ENCODE results near the gene NKAIN1.

NKAIN1 gene

DNA sequence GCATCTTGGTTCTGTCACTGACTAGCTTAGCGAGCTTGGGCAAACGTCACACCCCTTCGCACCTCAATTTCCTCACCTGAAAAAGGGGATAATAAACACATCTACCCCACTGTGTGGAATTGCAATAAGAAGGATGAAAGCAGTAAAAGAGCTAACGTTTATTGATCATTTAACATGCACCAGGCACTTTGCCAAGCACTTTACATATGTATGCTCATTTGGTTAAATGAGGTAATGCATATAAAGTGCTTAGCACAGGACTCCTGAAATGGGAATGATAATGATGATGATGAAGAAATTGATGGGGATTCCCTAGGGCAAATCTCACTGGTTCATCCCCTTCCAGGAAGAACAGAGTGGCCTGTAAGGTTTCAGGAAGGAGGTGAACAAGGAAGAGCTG is 4.8 kb downstream of the NKAIN1 start:
- H3K27ac ChIP-seq (ENCODE audit: low read length) = no peak overlapping the region
- no CpG with 5 or more reads among the region's 4 CpGs for WGBS (ENCODE audit: insufficient coverage, insufficient read length)
- no peaks in the 10 kb centered on the region for H3K36me3 ChIP-seq (ENCODE audit: control insufficient read depth, insufficient read depth, low read length)
- H3K4me3 ChIP-seq (ENCODE audit: low read length) = no peak overlapping the region
- DNase-seq (ENCODE audit: low read depth, low spot score) = no peak
- peaks cover 3% of the 10 kb centered on the region; the same call in 1 of the 2 replicates for H3K4me1 ChIP-seq (ENCODE audit: control insufficient read depth, insufficient read depth, low read length)
- no peaks in the 10 kb centered on the region for H3K9me3 ChIP-seq (ENCODE audit: control insufficient read depth, insufficient read depth, low read length)
- H3K27me3 ChIP-seq (ENCODE audit: control insufficient read depth, insufficient read depth, low read length) = peaks cover 3% of the 10 kb centered on the region; the same call in 1 of the 2 replicates

DNA sequence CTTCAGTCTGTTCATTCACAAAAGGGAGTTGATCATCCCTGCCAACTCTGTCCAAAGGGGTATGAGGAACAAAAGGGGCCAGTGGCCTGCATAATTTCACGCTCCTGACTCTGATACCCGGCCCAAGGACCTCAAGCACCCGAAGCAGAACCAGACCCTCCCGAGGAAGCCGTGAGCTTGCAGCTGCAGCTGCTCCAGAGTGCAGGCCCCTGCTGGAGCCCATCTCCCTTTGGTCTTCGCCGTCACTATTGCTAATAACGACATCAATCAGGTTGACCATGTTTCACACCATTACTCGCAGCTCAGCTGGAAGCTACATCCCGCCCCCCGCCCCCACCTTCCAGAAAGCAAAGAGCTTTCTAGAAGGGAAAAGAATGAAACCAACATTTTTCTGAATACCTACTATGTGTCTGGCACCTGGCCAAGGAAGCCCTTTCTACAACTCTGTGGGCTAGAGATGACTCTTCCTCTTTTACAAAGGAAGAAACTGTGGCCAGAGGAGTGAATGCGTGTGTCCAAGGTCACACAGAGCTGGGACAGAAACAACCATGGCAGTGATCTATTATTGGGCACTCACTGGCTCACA is 5.5 kb downstream of the NKAIN1 start:
- no peaks in the 10 kb centered on the region for H3K9me3 ChIP-seq (ENCODE audit: control insufficient read depth, insufficient read depth, low read length)
- no peak for DNase-seq (ENCODE audit: low read depth, low spot score)
- H3K36me3 ChIP-seq (ENCODE audit: control insufficient read depth, insufficient read depth, low read length) = no peaks in the 10 kb centered on the region
- peaks cover 3% of the 10 kb centered on the region; the same call in 1 of the 2 replicates for H3K27me3 ChIP-seq (ENCODE audit: control insufficient read depth, insufficient read depth, low read length)
- no CpG with 5 or more reads among the region's 12 CpGs for WGBS (ENCODE audit: insufficient coverage, insufficient read length)
- no peak overlapping the region for H3K27ac ChIP-seq (ENCODE audit: low read length)
- peaks cover 3% of the 10 kb centered on the region; the same call in 1 of the 2 replicates for H3K4me1 ChIP-seq (ENCODE audit: control insufficient read depth, insufficient read depth, low read length)
- no peak overlapping the region for H3K4me3 ChIP-seq (ENCODE audit: low read length)

DNA sequence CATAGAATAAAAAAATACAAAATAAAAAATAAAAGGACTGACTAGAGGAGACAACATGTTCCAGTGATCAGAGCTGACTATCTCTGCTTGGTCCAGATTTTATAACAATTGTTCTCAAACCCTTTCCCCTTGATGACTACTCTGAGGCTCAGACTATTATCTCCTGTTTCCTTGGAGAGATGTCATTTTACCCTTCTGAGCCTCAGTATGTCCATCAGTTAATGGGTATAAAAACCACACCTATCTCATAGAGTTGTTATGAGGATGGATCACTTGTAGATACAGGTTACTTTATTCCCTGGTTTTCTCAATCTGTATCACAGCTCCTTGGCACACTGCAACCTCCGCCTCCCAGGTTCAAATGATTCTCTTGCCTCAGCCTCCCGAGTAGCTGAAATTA is 7.0 kb downstream of the NKAIN1 start:
- no peak overlapping the region for H3K27ac ChIP-seq (ENCODE audit: low read length)
- WGBS (ENCODE audit: insufficient coverage, insufficient read length) = no CpG with 5 or more reads among the region's 2 CpGs
- no peaks in the 10 kb centered on the region for H3K9me3 ChIP-seq (ENCODE audit: control insufficient read depth, insufficient read depth, low read length)
- no peaks in the 10 kb centered on the region for H3K4me1 ChIP-seq (ENCODE audit: control insufficient read depth, insufficient read depth, low read length)
- no peak for DNase-seq (ENCODE audit: low read depth, low spot score)
- no peaks in the 10 kb centered on the region for H3K27me3 ChIP-seq (ENCODE audit: control insufficient read depth, insufficient read depth, low read length)
- no peak overlapping the region for H3K4me3 ChIP-seq (ENCODE audit: low read length)
- no peaks in the 10 kb centered on the region for H3K36me3 ChIP-seq (ENCODE audit: control insufficient read depth, insufficient read depth, low read length)

GRCh38 chr1:31231802-31232201 is 7.9 kb downstream of the NKAIN1 start:
- no CpG with 5 or more reads among the region's 5 CpGs for WGBS (ENCODE audit: insufficient coverage, insufficient read length)
- Histone ChIP-seq H3K27ac (ENCODE audit: low read length) (no peak overlapping the region), H3K27me3 (ENCODE audit: control insufficient read depth, insufficient read depth, low read length) (no peaks in the 10 kb centered on the region), H3K36me3 (ENCODE audit: control insufficient read depth, insufficient read depth, low read length) (no peaks in the 10 kb centered on the region), H3K4me1 (ENCODE audit: control insufficient read depth, insufficient read depth, low read length) (no peaks in the 10 kb centered on the region), H3K9me3 (ENCODE audit: control insufficient read depth, insufficient read depth, low read length) (no peaks in the 10 kb centered on the region), H3K4me3 (ENCODE audit: low read length) (no peak overlapping the region)
- DNase-seq (ENCODE audit: low read depth, low spot score) = no peak

- no peaks in the 10 kb centered on the region for H3K4me1 ChIP-seq (ENCODE audit: control insufficient read depth, insufficient read depth, low read length)
- no peaks in the 10 kb centered on the region for H3K9me3 ChIP-seq (ENCODE audit: control insufficient read depth, insufficient read depth, low read length)
- DNase-seq (ENCODE audit: low read depth, low spot score) = no peak
- H3K27me3 ChIP-seq (ENCODE audit: control insufficient read depth, insufficient read depth, low read length) = no peaks in the 10 kb centered on the region
- no peak overlapping the region for H3K27ac ChIP-seq (ENCODE audit: low read length)
- no peaks in the 10 kb centered on the region for H3K36me3 ChIP-seq (ENCODE audit: control insufficient read depth, insufficient read depth, low read length)
- WGBS (ENCODE audit: insufficient coverage, insufficient read length) = no CpG with 5 or more reads among the region's 3 CpGs
- no peak overlapping the region for H3K4me3 ChIP-seq (ENCODE audit: low read length)
Observed at GRCh38 chr1:31230378-31230777, 9.3 kb downstream of the NKAIN1 start.

- no peaks in the 10 kb centered on the region for H3K36me3 ChIP-seq (ENCODE audit: control insufficient read depth, insufficient read depth, low read length)
- H3K4me1 ChIP-seq (ENCODE audit: control insufficient read depth, insufficient read depth, low read length) = no peaks in the 10 kb centered on the region
- no peak for DNase-seq (ENCODE audit: low read depth, low spot score)
- no peak overlapping the region for H3K27ac ChIP-seq (ENCODE audit: low read length)
- no peaks in the 10 kb centered on the region for H3K27me3 ChIP-seq (ENCODE audit: control insufficient read depth, insufficient read depth, low read length)
- no peak overlapping the region for H3K4me3 ChIP-seq (ENCODE audit: low read length)
- H3K9me3 ChIP-seq (ENCODE audit: control insufficient read depth, insufficient read depth, low read length) = no peaks in the 10 kb centered on the region
Observed at GRCh38 chr1:31228986-31229385, 10.7 kb downstream of the NKAIN1 start.

DNA sequence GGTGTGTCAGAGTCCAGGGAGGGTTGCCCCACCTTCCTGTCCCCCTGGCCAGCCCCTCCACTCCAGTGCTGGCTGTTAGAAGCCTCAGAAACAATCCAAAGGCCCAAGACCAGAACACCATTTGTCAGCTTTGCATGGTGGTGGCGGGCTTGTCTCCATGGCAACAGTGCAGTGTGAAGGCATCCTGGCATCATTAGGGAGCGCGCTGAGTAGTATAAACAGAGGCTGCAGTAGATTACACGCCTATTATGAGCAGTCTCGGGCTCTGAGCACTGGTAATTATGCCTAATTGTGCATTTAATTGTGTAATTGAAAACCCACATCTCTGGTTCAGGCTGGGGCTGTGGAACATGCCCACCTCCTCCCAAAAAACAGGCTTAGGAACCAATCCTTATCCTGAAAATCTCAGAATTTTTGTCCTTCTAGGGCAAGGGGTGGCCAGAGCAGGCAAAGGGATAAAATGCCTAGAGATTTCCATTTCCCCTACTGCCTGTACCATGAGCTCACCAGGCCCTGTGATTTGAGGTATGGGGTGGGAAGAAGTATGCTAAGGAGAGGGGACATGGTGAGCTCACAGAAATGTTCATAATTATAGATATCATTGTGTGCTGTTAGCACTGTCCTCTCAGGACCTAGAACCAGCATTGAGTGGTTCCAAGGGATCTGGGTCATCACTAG is 11.7 kb downstream of the NKAIN1 start:
- DNase-seq (ENCODE audit: low read depth, low spot score) = no peak
- no peaks in the 10 kb centered on the region for H3K9me3 ChIP-seq (ENCODE audit: control insufficient read depth, insufficient read depth, low read length)
- H3K27ac ChIP-seq (ENCODE audit: low read length) = no peak overlapping the region
- no CpG with 5 or more reads among the region's 5 CpGs for WGBS (ENCODE audit: insufficient coverage, insufficient read length)
- no peak overlapping the region for H3K4me3 ChIP-seq (ENCODE audit: low read length)
- no peaks in the 10 kb centered on the region for H3K4me1 ChIP-seq (ENCODE audit: control insufficient read depth, insufficient read depth, low read length)
- no peaks in the 10 kb centered on the region for H3K27me3 ChIP-seq (ENCODE audit: control insufficient read depth, insufficient read depth, low read length)
- no peaks in the 10 kb centered on the region for H3K36me3 ChIP-seq (ENCODE audit: control insufficient read depth, insufficient read depth, low read length)

DNA sequence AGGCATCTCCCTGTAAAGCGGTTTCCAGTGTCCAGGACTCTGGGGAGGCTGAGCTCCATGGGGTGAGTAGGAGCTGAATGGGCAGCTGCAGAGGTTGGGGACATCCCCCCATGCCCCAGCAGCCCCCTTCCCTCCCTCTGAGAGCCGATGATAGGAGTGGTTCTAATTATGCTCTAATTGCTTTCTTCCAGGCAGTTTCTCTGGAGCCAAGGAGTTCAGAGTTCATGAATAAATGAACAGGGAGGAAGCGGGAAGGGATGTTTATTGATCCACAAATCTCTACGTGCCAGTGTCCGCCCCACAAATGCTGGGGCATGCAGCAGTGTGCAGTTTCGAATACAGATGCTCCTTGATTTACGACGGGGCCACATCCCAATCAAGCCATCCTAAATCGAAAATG is 15.6 kb downstream of the NKAIN1 start:
- DNase-seq (ENCODE audit: low read depth, low spot score) = no peak
- Histone ChIP-seq H3K4me3 (ENCODE audit: low read length) (no peak overlapping the region), H3K36me3 (ENCODE audit: control insufficient read depth, insufficient read depth, low read length) (no peaks in the 10 kb centered on the region), H3K9me3 (ENCODE audit: control insufficient read depth, insufficient read depth, low read length) (no peaks in the 10 kb centered on the region), H3K27ac (ENCODE audit: low read length) (no peak overlapping the region), H3K4me1 (ENCODE audit: control insufficient read depth, insufficient read depth, low read length) (no peaks in the 10 kb centered on the region), H3K27me3 (ENCODE audit: control insufficient read depth, insufficient read depth, low read length) (no peaks in the 10 kb centered on the region)
- no CpG with 5 or more reads among the region's 9 CpGs for WGBS (ENCODE audit: insufficient coverage, insufficient read length)

DNA sequence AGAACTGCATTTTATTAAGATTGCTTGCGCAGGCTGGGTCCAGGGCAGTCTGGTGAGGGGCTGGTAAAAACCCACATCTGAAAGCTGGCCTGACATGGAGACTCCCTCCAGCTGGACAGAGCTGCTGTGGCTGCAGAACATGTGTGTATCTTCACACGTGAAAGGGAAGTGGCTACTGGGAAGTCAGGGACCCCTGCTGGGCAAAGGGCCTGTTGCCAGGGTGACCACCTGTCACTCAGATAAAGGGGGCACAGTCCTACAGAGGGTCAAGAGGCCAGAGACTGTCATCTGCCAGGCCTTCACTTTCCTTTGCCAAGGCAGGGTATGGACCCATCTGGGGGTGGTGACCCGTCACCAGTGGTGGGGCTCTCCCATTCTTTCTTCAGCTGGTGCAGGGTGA is 17.5 kb downstream of the NKAIN1 start:
- H3K4me3 ChIP-seq (ENCODE audit: low read length) = no peak overlapping the region
- H3K9me3 ChIP-seq (ENCODE audit: control insufficient read depth, insufficient read depth, low read length) = no peaks in the 10 kb centered on the region
- WGBS (ENCODE audit: insufficient coverage, insufficient read length) = no CpG with 5 or more reads among the region's 3 CpGs
- no peaks in the 10 kb centered on the region for H3K4me1 ChIP-seq (ENCODE audit: control insufficient read depth, insufficient read depth, low read length)
- H3K27me3 ChIP-seq (ENCODE audit: control insufficient read depth, insufficient read depth, low read length) = no peaks in the 10 kb centered on the region
- H3K27ac ChIP-seq (ENCODE audit: low read length) = no peak overlapping the region
- DNase-seq (ENCODE audit: low read depth, low spot score) = no peak
- no peaks in the 10 kb centered on the region for H3K36me3 ChIP-seq (ENCODE audit: control insufficient read depth, insufficient read depth, low read length)

DNA sequence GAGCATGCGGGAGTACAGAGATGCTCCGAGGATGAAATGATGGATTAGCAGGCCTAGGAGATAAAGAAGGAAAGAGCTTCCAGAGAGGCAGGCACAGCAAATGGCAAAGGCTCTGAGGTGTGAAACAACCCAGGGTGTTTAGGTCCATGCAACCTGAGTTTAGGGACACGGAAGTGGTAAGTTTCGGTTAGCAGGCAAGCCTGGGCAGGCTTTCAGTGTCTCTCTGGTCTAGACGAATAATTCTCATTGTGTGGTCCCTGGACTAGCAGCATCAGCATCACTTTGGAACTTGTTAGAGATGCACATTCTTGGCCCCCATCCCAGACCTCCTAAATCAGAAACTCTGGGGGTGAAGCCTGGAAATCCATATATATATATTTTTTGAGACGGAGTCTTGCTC is 18.6 kb downstream of the NKAIN1 start:
- Histone ChIP-seq H3K4me3 (ENCODE audit: low read length) (no peak overlapping the region), H3K9me3 (ENCODE audit: control insufficient read depth, insufficient read depth, low read length) (no peaks in the 10 kb centered on the region), H3K4me1 (ENCODE audit: control insufficient read depth, insufficient read depth, low read length) (no peaks in the 10 kb centered on the region), H3K27me3 (ENCODE audit: control insufficient read depth, insufficient read depth, low read length) (no peaks in the 10 kb centered on the region), H3K27ac (ENCODE audit: low read length) (no peak overlapping the region), H3K36me3 (ENCODE audit: control insufficient read depth, insufficient read depth, low read length) (no peaks in the 10 kb centered on the region)
- no CpG with 5 or more reads among the region's 6 CpGs for WGBS (ENCODE audit: insufficient coverage, insufficient read length)
- DNase-seq (ENCODE audit: low read depth, low spot score) = no peak

DNA sequence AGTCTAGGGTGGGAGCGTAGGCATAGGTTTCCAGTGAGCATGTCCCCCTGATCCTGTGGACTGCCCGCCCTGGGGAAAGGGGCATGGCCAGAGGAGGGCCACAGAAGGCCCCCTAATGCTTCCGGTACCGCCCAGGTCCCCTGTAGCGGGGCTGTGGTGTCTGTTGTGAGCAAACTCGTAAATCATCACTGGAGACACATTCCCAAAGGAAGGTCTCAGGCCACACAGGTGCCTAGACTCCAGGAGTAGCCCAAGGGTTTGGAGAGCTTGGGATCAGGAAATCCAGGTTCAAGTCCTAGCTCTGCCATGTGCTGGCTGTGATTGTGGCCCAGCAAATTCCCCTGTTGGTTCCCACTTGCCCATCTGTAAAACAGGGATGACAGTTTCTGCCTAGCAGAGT is 20.2 kb downstream of the NKAIN1 start:
- no CpG with 5 or more reads among the region's 6 CpGs for WGBS (ENCODE audit: insufficient coverage, insufficient read length)
- Histone ChIP-seq H3K4me1 (ENCODE audit: control insufficient read depth, insufficient read depth, low read length) (no peaks in the 10 kb centered on the region), H3K9me3 (ENCODE audit: control insufficient read depth, insufficient read depth, low read length) (no peaks in the 10 kb centered on the region), H3K27me3 (ENCODE audit: control insufficient read depth, insufficient read depth, low read length) (no peaks in the 10 kb centered on the region), H3K4me3 (ENCODE audit: low read length) (no peak overlapping the region), H3K27ac (ENCODE audit: low read length) (no peak overlapping the region), H3K36me3 (ENCODE audit: control insufficient read depth, insufficient read depth, low read length) (no peaks in the 10 kb centered on the region)
- no peak for DNase-seq (ENCODE audit: low read depth, low spot score)

All from iPS DF 6.9 (cell line).